GM12878 (cell line): ENCODE measurements around the gene SWT1. TPM values are rescaled to one million over a fixed set of nuclear protein-coding genes. Genes with fewer than 3 reads are reported as not detected.
A peak's percentile ranks its signal among the peaks of the same experiment; 100 is the strongest.

Source experiments
- BACH1 ChIP-seq: fragments of 450-650 bp; IDR thresholded peaks from 2 replicates; pipeline ENCODE4 v1.6.1; 2017; ENCODE audit warnings: mild to moderate bottlenecking, borderline replicate concordance
- BCL3 ChIP-seq: IDR thresholded peaks from 2 replicates; pipeline ENCODE4 v1.6.1; 2011; ENCODE audit warnings: borderline replicate concordance, low read depth, mild to moderate bottlenecking, moderate library complexity, low read length; ENCODE audit not compliant: insufficient read depth, poor library complexity, severe bottlenecking
- CBX5 ChIP-seq: sonication (generic); IDR thresholded peaks from 2 replicates; pipeline ENCODE4 v1.6.1; 2016; ENCODE audit warnings: low read depth, moderate library complexity, mild to moderate bottlenecking, inconsistent platforms
- CHD2 ChIP-seq: IDR thresholded peaks from 2 replicates; pipeline ENCODE4 v1.6.1; 2011; ENCODE audit warnings: low read depth, low read length, improper control_type of control experiment, borderline replicate concordance
- E2F4 ChIP-seq: IDR thresholded peaks from 2 replicates; pipeline ENCODE4 v1.6.1; 2012; ENCODE audit warnings: low read depth, low read length, improper control_type of control experiment
- HDAC6 ChIP-seq: fragments of 200-600 bp; sonication (generic); IDR thresholded peaks from one replicate; pipeline ENCODE4 v1.8.0; 2017; ENCODE audit warnings: antibody characterized with exemption; ENCODE audit not compliant: unreplicated experiment
- KLF5 ChIP-seq: fragments of 450-650 bp; IDR thresholded peaks from 2 replicates; pipeline ENCODE4 v1.6.1; 2014; ENCODE audit warnings: mild to moderate bottlenecking; ENCODE audit not compliant: partially characterized antibody
- MTA2 ChIP-seq: fragments of 450-650 bp; IDR thresholded peaks from 2 replicates; pipeline ENCODE4 v1.6.1; 2016; ENCODE audit warnings: low read depth, mild to moderate bottlenecking, moderate library complexity
- MYC ChIP-seq: IDR thresholded peaks from 2 replicates; pipeline ENCODE4 v1.6.1; 2011; ENCODE audit warnings: mild to moderate bottlenecking, low read length, moderate library complexity, inconsistent platforms; ENCODE audit not compliant: insufficient read depth, insufficient replicate concordance, insufficient read length, severe bottlenecking
- NBN ChIP-seq: fragments of 450-650 bp; IDR thresholded peaks from 2 replicates; pipeline ENCODE4 v1.6.1; 2016
- NR2C2 ChIP-seq: IDR thresholded peaks from 2 replicates; pipeline ENCODE4 v1.6.1; 2011; ENCODE audit warnings: borderline replicate concordance, low read depth; ENCODE audit not compliant: control insufficient read depth, insufficient read length
- PRDM15 ChIP-seq: fragments of 450-650 bp; formaldehyde crosslinking; IDR thresholded peaks from 2 replicates; pipeline ENCODE4 v1.4.0; 2020; ENCODE audit warnings: mild to moderate bottlenecking, moderate library complexity
- RELB ChIP-seq: fragments of 450-650 bp; IDR thresholded peaks from 2 replicates; pipeline ENCODE4 v1.6.1; 2017; ENCODE audit warnings: low read depth, mild to moderate bottlenecking, moderate library complexity
- RUNX3 ChIP-seq: IDR thresholded peaks from 2 replicates; pipeline ENCODE4 v1.6.1; 2012; ENCODE audit warnings: low read length, inconsistent platforms
- SMAD5 ChIP-seq: IDR thresholded peaks from 2 replicates; pipeline ENCODE4 v1.6.1; 2016; ENCODE audit warnings: antibody characterized with exemption, low read depth
- SUZ12 ChIP-seq: fragments of 200-600 bp; sonication (generic); IDR thresholded peaks from one replicate; pipeline ENCODE4 v1.6.1; 2018; ENCODE audit warnings: antibody characterized with exemption, mild to moderate bottlenecking; ENCODE audit not compliant: unreplicated experiment
- TBL1XR1 ChIP-seq: IDR thresholded peaks from 2 replicates; pipeline ENCODE4 v1.6.1; 2012; ENCODE audit warnings: low read depth, low read length, improper control_type of control experiment
- TCF3 ChIP-seq: IDR thresholded peaks from 2 replicates; pipeline ENCODE4 v1.6.1; 2012; ENCODE audit warnings: low read depth, mild to moderate bottlenecking, low read length, borderline replicate concordance; ENCODE audit not compliant: insufficient read depth
- YY1 ChIP-seq: IDR thresholded peaks from 2 replicates; pipeline ENCODE4 v1.6.1; 2011; ENCODE audit warnings: low read depth, mild to moderate bottlenecking, low read length
- ZNF217 ChIP-seq: fragments of 450-650 bp; IDR thresholded peaks from 2 replicates; pipeline ENCODE4 v1.6.1; 2017; ENCODE audit warnings: antibody characterized with exemption, mild to moderate bottlenecking
- polyA plus RNA-seq, 11 experiments: library from polyadenylated mRNA; depleted of rRNA in 4 of 11; unstranded in 6 of 11; stranded (reverse) in 5 of 11; fragments of >200 nt; fragmentation: Nextera tagmentation in 4 of 11; fragmentation: Illumina TruSeq in 1 of 11; extraction: Ambion mirVana in 4 of 11; extraction: Trizol in 1 of 11; gene quantifications; 1 replicate in 1 of 11; 2 replicates in 10 of 11; pipeline versions ENCODE4 v1.2.1 to v1.2.3, GENCODE V29; 2011 to 2016; ENCODE audit warnings: inconsistent platforms in 2 of 11, missing spikeins in 2 of 11, low read depth in 1 of 11
- total RNA-seq, 4 experiments: library from RNA; depleted of rRNA in 3 of 4; stranded (reverse); fragments of >200 nt in 3 of 4; fragmentation: Illumina TruSeq in 1 of 4; extraction: Trizol in 1 of 4; gene quantifications; 2 replicates each; pipeline versions ENCODE4 v1.2.1 to v1.2.3, GENCODE V29; 2013 to 2021

The SWT1 gene
- total and polyA plus RNA-seq, 10 of the 15 experiments (the other 5 are each of a cell fraction or from before 2014, with no cell fraction given): 1.0 to 4.2 (median 2.6) TPM

GRCh38 chr1:185317886-185318310 lies 160.9 kb downstream of the SWT1 start (continued):
- no peak for TF ChIP-seq MYC
- no peak for TF ChIP-seq SMAD5
- peak; percentile 98 for TF ChIP-seq NBN
- peak; percentile 85 for TF ChIP-seq BACH1
- peak; percentile 49 for TF ChIP-seq RUNX3
- no peak for TF ChIP-seq TCF3
- TF ChIP-seq TBL1XR1: no peak
- TF ChIP-seq HDAC6: no peak
- no peak for TF ChIP-seq E2F4
- no peak for TF ChIP-seq SUZ12
- no peak; the same call in 1 of the 2 replicates for TF ChIP-seq CHD2
- TF ChIP-seq BCL3: peak; percentile 23
- peak; percentile 86 for TF ChIP-seq RELB
- TF ChIP-seq KLF5: no peak
- no peak for TF ChIP-seq YY1
- 0 out of 2 replicates have a peak, but pooled peaks have one; percentile 22 for TF ChIP-seq ZNF217
- no peak for TF ChIP-seq NR2C2
- TF ChIP-seq CBX5: no peak
- TF ChIP-seq PRDM15 (CRISPR knock-in tag): no peak
- peak; percentile 93 for TF ChIP-seq MTA2
